ENCODE data around the gene HCFC1R1.

DNA sequence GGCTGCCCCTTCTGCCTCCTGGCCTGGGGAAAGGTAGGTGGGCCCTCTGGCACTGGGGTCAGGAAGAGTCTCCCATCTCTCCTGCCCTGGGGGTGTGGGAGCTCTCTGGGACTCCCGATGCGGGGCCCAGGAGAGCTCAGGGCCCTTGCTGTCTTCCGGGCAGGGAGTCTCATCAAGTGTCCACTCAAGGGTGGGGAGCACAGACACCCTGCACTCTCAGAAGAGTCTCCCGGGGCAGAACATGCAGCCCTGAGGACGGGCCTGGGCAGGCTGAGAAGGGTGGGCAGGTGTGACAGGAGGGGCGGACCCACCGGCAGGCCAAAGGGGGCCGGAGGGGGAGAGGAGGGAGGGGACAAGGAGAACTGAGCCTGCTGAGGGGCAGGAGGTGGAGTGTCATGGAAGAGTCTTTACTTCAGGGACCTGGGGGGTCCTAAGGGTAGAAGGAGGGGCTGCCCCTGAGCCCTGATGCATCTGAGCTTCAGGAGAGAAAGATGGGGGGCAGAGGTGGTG, 35.1 kb downstream of the HCFC1R1 start:
- TF ChIP-seq EP300 (conservative IDR thresholded peaks at IDR 0.05; ENCODE audit: poor library complexity, severe bottlenecking) (no peak), EZH2 (IDR thresholded peaks at IDR 0.05; ENCODE audit: borderline replicate concordance, insufficient read depth, low read length, poor library complexity, severe bottlenecking) (no peak), POLR2AphosphoS5 (IDR thresholded peaks at IDR 0.05) (no peak), TAF1 (IDR thresholded peaks at IDR 0.05; ENCODE audit: low read depth) (no peak)
- TF ChIP-seq, protein P1, sequence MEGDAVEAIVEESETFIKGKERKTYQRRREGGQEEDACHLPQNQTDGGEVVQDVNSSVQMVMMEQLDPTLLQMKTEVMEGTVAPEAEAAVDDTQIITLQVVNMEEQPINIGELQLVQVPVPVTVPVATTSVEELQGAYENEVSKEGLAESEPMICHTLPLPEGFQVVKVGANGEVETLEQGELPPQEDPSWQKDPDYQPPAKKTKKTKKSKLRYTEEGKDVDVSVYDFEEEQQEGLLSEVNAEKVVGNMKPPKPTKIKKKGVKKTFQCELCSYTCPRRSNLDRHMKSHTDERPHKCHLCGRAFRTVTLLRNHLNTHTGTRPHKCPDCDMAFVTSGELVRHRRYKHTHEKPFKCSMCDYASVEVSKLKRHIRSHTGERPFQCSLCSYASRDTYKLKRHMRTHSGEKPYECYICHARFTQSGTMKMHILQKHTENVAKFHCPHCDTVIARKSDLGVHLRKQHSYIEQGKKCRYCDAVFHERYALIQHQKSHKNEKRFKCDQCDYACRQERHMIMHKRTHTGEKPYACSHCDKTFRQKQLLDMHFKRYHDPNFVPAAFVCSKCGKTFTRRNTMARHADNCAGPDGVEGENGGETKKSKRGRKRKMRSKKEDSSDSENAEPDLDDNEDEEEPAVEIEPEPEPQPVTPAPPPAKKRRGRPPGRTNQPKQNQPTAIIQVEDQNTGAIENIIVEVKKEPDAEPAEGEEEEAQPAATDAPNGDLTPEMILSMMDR (IDR thresholded peaks at IDR 0.05; ENCODE audit: poor library complexity, severe bottlenecking), result no peak
